HepG2 (cell line): ENCODE data around the gene CEBPE. TPM values are rescaled to one million over a fixed set of nuclear protein-coding genes. Genes with fewer than 3 reads are reported as not detected.

ENCODE experiments used
- FOXK1 ChIP-seq: sonication (generic); formaldehyde crosslinking; IDR thresholded peaks from 2 replicates; pipeline ENCODE4 v1.4.0; 2020; ENCODE audit warnings: low read depth, missing genetic modification reagents, borderline replicate concordance
- FOXO1 ChIP-seq: sonication (generic); formaldehyde crosslinking; IDR thresholded peaks from 2 replicates; pipeline ENCODE4 v1.4.0; 2020; ENCODE audit warnings: missing genetic modification reagents
- GABPA ChIP-seq, 2 experiments: IDR thresholded peaks; 2 replicates each; pipeline ENCODE4 v1.6.1; 2011 to 2016; ENCODE audit warnings: low read depth in 2 of 2, low read length in 1 of 2, missing biosample characterization in 1 of 2, missing genetic modification characterization in 1 of 2
- HOXA3 ChIP-seq: sonication (generic); formaldehyde crosslinking; IDR thresholded peaks from 2 replicates; pipeline ENCODE4 v1.5.0; 2020; ENCODE audit warnings: missing genetic modification reagents
- MAF1 ChIP-seq: sonication (generic); formaldehyde crosslinking; IDR thresholded peaks from 2 replicates; pipeline ENCODE4 v1.5.0; 2020; ENCODE audit warnings: missing genetic modification reagents, borderline replicate concordance
- MEF2D ChIP-seq: sonication (generic); formaldehyde crosslinking; IDR thresholded peaks from 2 replicates; pipeline ENCODE4 v1.5.1; 2020; ENCODE audit warnings: mild to moderate bottlenecking, missing genetic modification reagents
- NAIF1 ChIP-seq: sonication (generic); formaldehyde crosslinking; IDR thresholded peaks from 2 replicates; pipeline ENCODE4 v1.5.0; 2020; ENCODE audit warnings: mild to moderate bottlenecking, missing genetic modification reagents, borderline replicate concordance
- NCOA5 ChIP-seq: sonication (generic); formaldehyde crosslinking; IDR thresholded peaks from 2 replicates; pipeline ENCODE4 v1.4.0; 2020; ENCODE audit warnings: missing genetic modification reagents
- NR2F1 ChIP-seq, 2 experiments: fragments of 450-650 bp in 1 of 2; formaldehyde crosslinking in 1 of 2; IDR thresholded peaks; 2 replicates each; pipeline versions ENCODE4 v1.5.0 to v1.6.1; 2016 to 2020; ENCODE audit warnings: mild to moderate bottlenecking in 1 of 2, missing compliant biosample characterization in 1 of 2, missing genetic modification reagents in 1 of 2, moderate library complexity in 1 of 2
- PCBP1 ChIP-seq: fragments of 200-400 bp; formaldehyde crosslinking; IDR thresholded peaks from 2 replicates; pipeline ENCODE4 v1.6.1; 2017; ENCODE audit warnings: mild to moderate bottlenecking, low read depth, low read length, borderline replicate concordance
- POLR2AphosphoS2 ChIP-seq: IDR thresholded peaks from 2 replicates; pipeline ENCODE4 v1.6.1; 2011; ENCODE audit warnings: low read depth, low read length, improper control_type of control experiment
- RXRB ChIP-seq: IDR thresholded peaks from 2 replicates; pipeline ENCODE4 v1.6.1; 2016; ENCODE audit warnings: borderline replicate concordance, missing genetic modification reagents, missing compliant biosample characterization
- SNRNP70 ChIP-seq: fragments of 200-400 bp; formaldehyde crosslinking; IDR thresholded peaks from 2 replicates; pipeline ENCODE4 v1.6.1; 2017; ENCODE audit warnings: mild to moderate bottlenecking, low read depth, low read length, moderate library complexity
- SP4 ChIP-seq: sonication (generic); formaldehyde crosslinking; IDR thresholded peaks from 2 replicates; pipeline ENCODE4 v1.8.1; 2023; ENCODE audit warnings: mild to moderate bottlenecking, missing genetic modification reagents
- SRF ChIP-seq: IDR thresholded peaks from 2 replicates; pipeline ENCODE4 v1.6.1; 2011; ENCODE audit warnings: mild to moderate bottlenecking, low read depth, low read length, moderate library complexity
- TOPORS ChIP-seq: sonication (generic); formaldehyde crosslinking; IDR thresholded peaks from 2 replicates; pipeline ENCODE4 v1.8.0; 2023; ENCODE audit warnings: mild to moderate bottlenecking, missing genetic modification reagents
- ZNF24 ChIP-seq: fragments of 450-650 bp; IDR thresholded peaks from 2 replicates; pipeline ENCODE4 v1.6.1; 2017; ENCODE audit warnings: antibody characterized with exemption, mild to moderate bottlenecking
- ZNF549 ChIP-seq: sonication (generic); formaldehyde crosslinking; IDR thresholded peaks from 2 replicates; pipeline ENCODE4 v1.5.0; 2020; ENCODE audit warnings: missing genetic modification reagents
- polyA plus RNA-seq, 8 experiments: library from polyadenylated mRNA; depleted of rRNA in 3 of 8; stranded (reverse) in 7 of 8; unstranded in 1 of 8; fragments of >200 nt; fragmentation: Illumina TruSeq in 4 of 8; extraction: Trizol in 4 of 8; gene quantifications; 2 replicates each; pipeline versions ENCODE4 v1.2.1 to v1.2.3, GENCODE V29; 2011 to 2016; ENCODE audit warnings: low read depth in 4 of 8, missing spikeins in 1 of 8, mixed read lengths in 1 of 8; ENCODE audit not compliant: insufficient read depth in 1 of 8
- total RNA-seq, 5 experiments: library from RNA; depleted of rRNA; stranded (reverse); fragments of >200 nt; fragmentation: Illumina TruSeq; extraction: Trizol; gene quantifications; 2 replicates each; pipeline ENCODE4 v1.2.3, GENCODE V29; 2016; ENCODE audit warnings: low read depth in 1 of 5
- TF ChIP-seq, protein P1 (sequence below): sonication (generic); formaldehyde crosslinking; IDR thresholded peaks from 2 replicates; pipeline ENCODE4 v1.5.1; 2020; ENCODE audit warnings: mild to moderate bottlenecking, missing genetic modification reagents, moderate library complexity
- TF ChIP-seq, protein P2 (sequence below): sonication (generic); formaldehyde crosslinking; IDR thresholded peaks from 2 replicates; pipeline ENCODE4 v1.4.0; 2020; ENCODE audit warnings: missing genetic modification reagents
- TF ChIP-seq, protein P3 (sequence below): sonication (generic); formaldehyde crosslinking; conservative IDR thresholded peaks from 2 replicates; pipeline ENCODE4 v1.8.1; 2023; ENCODE audit warnings: missing genetic modification reagents
- TF ChIP-seq, protein P4 (sequence below): fragments of 450-650 bp; IDR thresholded peaks from 2 replicates; pipeline ENCODE4 v1.6.1; 2016

CEBPE gene
- total and polyA plus RNA-seq, 2 of the 13 experiments (the other 11 are each of a cell fraction or from before 2014, with no cell fraction given): 0.09 to 0.11 TPM

DNA sequence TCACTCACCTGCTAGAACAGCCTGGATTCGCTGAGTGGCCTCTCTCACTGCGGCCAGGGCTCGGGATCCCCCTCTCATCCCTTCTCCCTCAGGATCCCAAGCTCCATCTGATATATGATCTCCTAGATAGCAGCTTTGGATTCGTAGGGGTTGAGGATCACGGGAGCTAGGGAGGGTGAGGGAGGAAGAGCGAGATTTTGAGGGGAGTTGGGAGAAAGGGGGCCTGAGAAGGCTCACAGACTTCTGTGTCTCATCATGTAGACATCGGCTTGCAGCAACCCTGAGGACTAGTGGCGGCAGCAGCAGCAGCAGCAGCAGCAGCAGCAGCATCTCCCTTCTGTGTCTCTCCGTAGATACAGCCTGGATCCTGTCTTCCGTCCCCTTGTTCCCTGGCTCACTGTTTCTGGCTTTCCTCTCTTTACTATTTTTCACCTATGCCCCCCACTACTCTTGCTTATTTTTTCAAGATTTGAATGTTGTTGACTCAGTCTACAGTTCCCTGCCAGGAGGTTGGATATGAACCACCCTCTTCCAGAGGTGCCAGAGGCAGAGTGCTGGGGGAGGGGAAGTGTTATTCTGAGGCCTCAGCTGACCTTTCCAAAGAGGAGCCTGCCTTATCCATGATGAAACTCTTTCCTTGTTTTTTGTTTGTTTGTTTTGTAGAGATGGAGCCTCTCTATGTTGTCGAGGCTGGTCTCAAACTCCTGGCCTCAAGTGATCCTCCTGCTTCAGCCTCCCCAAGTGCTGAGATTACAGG lies 14.3 kb downstream of the CEBPE start, which contains the start of gene CIROP (continued):
- TF ChIP-seq TOPORS: no peak
- no peak for TF ChIP-seq MAF1 (CRISPR knock-in tag)
- no peak for TF ChIP-seq SNRNP70
- no peak for TF ChIP-seq FOXO1 (CRISPR knock-in tag)
- TF ChIP-seq SRF: no peak
- TF ChIP-seq RXRB (CRISPR knock-in tag): peak; percentile 79
- TF ChIP-seq, protein P1, sequence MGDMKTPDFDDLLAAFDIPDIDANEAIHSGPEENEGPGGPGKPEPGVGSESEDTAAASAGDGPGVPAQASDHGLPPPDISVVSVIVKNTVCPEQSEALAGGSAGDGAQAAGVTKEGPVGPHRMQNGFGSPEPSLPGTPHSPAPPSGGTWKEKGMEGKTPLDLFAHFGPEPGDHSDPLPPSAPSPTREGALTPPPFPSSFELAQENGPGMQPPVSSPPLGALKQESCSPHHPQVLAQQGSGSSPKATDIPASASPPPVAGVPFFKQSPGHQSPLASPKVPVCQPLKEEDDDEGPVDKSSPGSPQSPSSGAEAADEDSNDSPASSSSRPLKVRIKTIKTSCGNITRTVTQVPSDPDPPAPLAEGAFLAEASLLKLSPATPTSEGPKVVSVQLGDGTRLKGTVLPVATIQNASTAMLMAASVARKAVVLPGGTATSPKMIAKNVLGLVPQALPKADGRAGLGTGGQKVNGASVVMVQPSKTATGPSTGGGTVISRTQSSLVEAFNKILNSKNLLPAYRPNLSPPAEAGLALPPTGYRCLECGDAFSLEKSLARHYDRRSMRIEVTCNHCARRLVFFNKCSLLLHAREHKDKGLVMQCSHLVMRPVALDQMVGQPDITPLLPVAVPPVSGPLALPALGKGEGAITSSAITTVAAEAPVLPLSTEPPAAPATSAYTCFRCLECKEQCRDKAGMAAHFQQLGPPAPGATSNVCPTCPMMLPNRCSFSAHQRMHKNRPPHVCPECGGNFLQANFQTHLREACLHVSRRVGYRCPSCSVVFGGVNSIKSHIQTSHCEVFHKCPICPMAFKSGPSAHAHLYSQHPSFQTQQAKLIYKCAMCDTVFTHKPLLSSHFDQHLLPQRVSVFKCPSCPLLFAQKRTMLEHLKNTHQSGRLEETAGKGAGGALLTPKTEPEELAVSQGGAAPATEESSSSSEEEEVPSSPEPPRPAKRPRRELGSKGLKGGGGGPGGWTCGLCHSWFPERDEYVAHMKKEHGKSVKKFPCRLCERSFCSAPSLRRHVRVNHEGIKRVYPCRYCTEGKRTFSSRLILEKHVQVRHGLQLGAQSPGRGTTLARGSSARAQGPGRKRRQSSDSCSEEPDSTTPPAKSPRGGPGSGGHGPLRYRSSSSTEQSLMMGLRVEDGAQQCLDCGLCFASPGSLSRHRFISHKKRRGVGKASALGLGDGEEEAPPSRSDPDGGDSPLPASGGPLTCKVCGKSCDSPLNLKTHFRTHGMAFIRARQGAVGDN (CRISPR knock-in tag): peak; percentile 32; the same call in 1 of the 2 replicates
- no peak for TF ChIP-seq ZNF24
- TF ChIP-seq ZNF549 (CRISPR knock-in tag): no peak
- TF ChIP-seq, protein P2, sequence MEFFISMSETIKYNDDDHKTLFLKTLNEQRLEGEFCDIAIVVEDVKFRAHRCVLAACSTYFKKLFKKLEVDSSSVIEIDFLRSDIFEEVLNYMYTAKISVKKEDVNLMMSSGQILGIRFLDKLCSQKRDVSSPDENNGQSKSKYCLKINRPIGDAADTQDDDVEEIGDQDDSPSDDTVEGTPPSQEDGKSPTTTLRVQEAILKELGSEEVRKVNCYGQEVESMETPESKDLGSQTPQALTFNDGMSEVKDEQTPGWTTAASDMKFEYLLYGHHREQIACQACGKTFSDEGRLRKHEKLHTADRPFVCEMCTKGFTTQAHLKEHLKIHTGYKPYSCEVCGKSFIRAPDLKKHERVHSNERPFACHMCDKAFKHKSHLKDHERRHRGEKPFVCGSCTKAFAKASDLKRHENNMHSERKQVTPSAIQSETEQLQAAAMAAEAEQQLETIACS (CRISPR knock-in tag): no peak
- no peak for TF ChIP-seq NCOA5 (CRISPR knock-in tag)
- TF ChIP-seq SP4 (CRISPR knock-in tag): no peak
- no peak for TF ChIP-seq NR2F1 (CRISPR knock-in tag; IDR thresholded peaks at IDR 0.05)
- TF ChIP-seq, protein P3, sequence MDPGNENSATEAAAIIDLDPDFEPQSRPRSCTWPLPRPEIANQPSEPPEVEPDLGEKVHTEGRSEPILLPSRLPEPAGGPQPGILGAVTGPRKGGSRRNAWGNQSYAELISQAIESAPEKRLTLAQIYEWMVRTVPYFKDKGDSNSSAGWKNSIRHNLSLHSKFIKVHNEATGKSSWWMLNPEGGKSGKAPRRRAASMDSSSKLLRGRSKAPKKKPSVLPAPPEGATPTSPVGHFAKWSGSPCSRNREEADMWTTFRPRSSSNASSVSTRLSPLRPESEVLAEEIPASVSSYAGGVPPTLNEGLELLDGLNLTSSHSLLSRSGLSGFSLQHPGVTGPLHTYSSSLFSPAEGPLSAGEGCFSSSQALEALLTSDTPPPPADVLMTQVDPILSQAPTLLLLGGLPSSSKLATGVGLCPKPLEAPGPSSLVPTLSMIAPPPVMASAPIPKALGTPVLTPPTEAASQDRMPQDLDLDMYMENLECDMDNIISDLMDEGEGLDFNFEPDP (CRISPR knock-in tag): no peak
- TF ChIP-seq, protein P4, sequence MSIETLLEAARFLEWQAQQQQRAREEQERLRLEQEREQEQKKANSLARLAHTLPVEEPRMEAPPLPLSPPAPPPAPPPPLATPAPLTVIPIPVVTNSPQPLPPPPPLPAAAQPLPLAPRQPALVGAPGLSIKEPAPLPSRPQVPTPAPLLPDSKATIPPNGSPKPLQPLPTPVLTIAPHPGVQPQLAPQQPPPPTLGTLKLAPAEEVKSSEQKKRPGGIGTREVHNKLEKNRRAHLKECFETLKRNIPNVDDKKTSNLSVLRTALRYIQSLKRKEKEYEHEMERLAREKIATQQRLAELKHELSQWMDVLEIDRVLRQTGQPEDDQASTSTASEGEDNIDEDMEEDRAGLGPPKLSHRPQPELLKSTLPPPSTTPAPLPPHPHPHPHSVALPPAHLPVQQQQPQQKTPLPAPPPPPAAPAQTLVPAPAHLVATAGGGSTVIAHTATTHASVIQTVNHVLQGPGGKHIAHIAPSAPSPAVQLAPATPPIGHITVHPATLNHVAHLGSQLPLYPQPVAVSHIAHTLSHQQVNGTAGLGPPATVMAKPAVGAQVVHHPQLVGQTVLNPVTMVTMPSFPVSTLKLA: no peak
- no peak for TF ChIP-seq NAIF1
- peak; percentile 16; the same call in 1 of the 2 replicates for TF ChIP-seq HOXA3
- 0 out of 2 replicates have a peak, but pooled peaks have one; percentile 35 for TF ChIP-seq FOXK1
- TF ChIP-seq PCBP1: no peak
- TF ChIP-seq GABPA (IDR thresholded peaks at IDR 0.05; ENCODE audit: low read depth, low read length): no peak
- no peak for TF ChIP-seq GABPA (CRISPR knock-in tag; IDR thresholded peaks at IDR 0.05; ENCODE audit: low read depth)
- no peak for TF ChIP-seq POLR2AphosphoS2
- TF ChIP-seq MEF2D (CRISPR knock-in tag): no peak
